Adipocyte (in vitro differentiated cells): Measurements from ENCODE around the gene NFIB.

ENCODE experiments used
- DNase-seq: peaks from one replicate; pipeline ENCODE4 v3.0.0-alpha.2; 2015; ENCODE audit warnings: low read depth
- H3K27me3 ChIP-seq: replicated peaks from 2 replicates; pipeline ENCODE4 v1.7.0; 2013; ENCODE audit warnings: mild to moderate bottlenecking, low read length, moderate library complexity; ENCODE audit not compliant: control insufficient read depth, insufficient read depth
- H3K36me3 ChIP-seq: 2 replicates; pipeline ENCODE4 v1.7.0; 2013; ENCODE audit warnings: low read length, mild to moderate bottlenecking, moderate library complexity; ENCODE audit not compliant: control insufficient read depth, insufficient read depth, severe bottlenecking
- H3K4me1 ChIP-seq: 2 replicates; pipeline ENCODE4 v1.7.0; 2013; ENCODE audit warnings: mild to moderate bottlenecking, low read length, moderate library complexity; ENCODE audit not compliant: control insufficient read depth, insufficient read depth
- H3K4me3 ChIP-seq: 2 replicates; pipeline ENCODE4 v1.7.0; 2013; ENCODE audit warnings: mild to moderate bottlenecking, low read length, moderate library complexity
- H3K9ac ChIP-seq: 2 replicates; pipeline ENCODE4 v1.7.0; 2013; ENCODE audit warnings: mild to moderate bottlenecking, low read length, moderate library complexity
- H3K9me3 ChIP-seq: 2 replicates; pipeline ENCODE4 v1.7.0; 2013; ENCODE audit warnings: mild to moderate bottlenecking, low read length, moderate library complexity; ENCODE audit not compliant: control insufficient read depth

The NFIB gene

DNA sequence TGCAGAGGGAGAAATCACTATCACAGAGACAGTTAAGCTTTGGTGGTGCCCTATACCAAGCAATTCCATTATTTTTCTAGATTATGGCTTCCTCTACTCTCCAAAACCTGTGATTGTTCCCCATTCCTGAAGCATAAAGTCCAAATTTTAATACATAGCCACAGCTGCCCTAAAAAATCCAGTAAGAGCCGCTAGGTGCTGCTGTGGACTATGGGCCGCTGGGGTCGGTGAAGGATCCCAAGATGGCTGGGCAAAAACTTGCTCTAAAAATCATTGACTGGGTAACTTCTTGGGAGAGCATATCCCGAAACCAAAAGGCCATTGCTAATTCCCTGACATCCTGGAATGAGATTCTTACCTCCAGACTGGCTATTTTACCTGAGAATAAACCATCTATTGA is 245.3 kb downstream of the NFIB start:
- no peak for DNase-seq
- H3K9me3 ChIP-seq = no peaks in the 10 kb centered on the region
- no peaks in the 10 kb centered on the region for H3K36me3 ChIP-seq
- H3K4me3 ChIP-seq = no peak overlapping the region
- no peak overlapping the region for H3K9ac ChIP-seq
- H3K4me1 ChIP-seq = no peaks in the 10 kb centered on the region
- H3K27me3 ChIP-seq = no peaks in the 10 kb centered on the region

DNA sequence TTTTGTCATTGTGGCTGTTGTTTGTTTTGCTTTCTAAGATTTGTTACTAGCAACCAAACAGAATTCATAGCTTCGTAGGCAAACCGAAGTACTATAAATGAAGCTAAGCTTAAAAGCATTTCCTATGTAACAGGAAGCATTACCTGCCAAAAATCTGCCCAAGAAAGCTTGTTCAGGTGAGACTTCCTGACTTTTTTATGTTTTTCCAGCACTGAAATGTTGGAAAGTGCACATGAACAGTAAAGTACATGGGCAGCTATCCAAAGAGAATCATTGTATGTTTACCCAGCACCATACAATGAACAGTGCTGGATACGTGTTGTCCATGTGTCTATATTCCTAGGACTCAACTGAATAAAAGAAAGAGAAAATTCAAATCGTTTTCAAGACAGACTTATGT is 247.1 kb downstream of the NFIB start:
- no peaks in the 10 kb centered on the region for H3K36me3 ChIP-seq
- no peaks in the 10 kb centered on the region for H3K9me3 ChIP-seq
- H3K4me1 ChIP-seq = no peaks in the 10 kb centered on the region
- no peaks in the 10 kb centered on the region for H3K27me3 ChIP-seq
- no peak overlapping the region for H3K9ac ChIP-seq
- no peak overlapping the region for H3K4me3 ChIP-seq
- no peak for DNase-seq

DNA sequence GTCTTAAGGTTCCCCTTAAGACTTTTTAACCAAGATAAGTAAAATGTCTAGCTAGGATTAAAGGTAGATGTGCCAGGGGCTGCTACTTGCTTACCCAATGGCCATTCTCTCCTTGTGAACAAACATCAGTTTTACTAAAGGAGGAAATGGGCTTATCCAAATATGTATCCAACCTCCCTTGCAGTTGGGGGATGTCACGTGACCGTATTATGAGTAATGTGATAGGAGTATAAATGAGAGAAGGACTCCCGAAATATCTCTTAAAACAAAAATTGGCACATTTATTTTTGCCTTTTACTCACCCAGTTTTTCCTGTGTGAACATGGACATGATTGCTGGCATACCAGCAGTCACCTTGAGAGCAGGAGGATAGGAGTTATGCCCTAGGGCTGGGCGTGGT is 247.9 kb downstream of the NFIB start:
- no peaks in the 10 kb centered on the region for H3K36me3 ChIP-seq
- no peaks in the 10 kb centered on the region for H3K4me1 ChIP-seq
- no peak overlapping the region for H3K4me3 ChIP-seq
- H3K9ac ChIP-seq = no peak overlapping the region
- DNase-seq = no peak
- H3K9me3 ChIP-seq = no peaks in the 10 kb centered on the region
- H3K27me3 ChIP-seq = no peaks in the 10 kb centered on the region

DNA sequence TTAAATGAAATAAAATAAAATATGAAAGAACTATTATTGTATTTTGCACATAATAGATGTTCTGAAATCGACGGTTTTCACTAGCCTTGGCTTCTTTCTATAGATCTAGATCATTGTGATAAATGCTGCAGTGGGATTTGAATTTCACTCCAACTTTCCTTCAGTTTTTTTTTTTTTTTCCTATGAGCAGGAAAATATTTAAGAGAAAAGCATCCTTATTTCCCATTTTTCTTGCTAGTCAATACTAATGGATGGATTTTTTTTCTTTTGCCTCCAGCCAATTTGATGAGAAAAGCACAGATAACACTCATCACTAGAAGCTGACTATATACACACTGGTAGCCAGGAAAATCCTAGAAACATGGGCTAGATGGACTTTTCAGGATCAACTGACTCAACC is 249.0 kb downstream of the NFIB start:
- no peaks in the 10 kb centered on the region for H3K9me3 ChIP-seq
- no peak for DNase-seq
- no peaks in the 10 kb centered on the region for H3K27me3 ChIP-seq
- no peak overlapping the region for H3K9ac ChIP-seq
- no peaks in the 10 kb centered on the region for H3K4me1 ChIP-seq
- no peak overlapping the region for H3K4me3 ChIP-seq
- no peaks in the 10 kb centered on the region for H3K36me3 ChIP-seq

GRCh38 chr9:14063756-14064155 is 250.2 kb downstream of the NFIB start:
- H3K4me3 ChIP-seq = no peak overlapping the region
- no peaks in the 10 kb centered on the region for H3K9me3 ChIP-seq
- DNase-seq = no peak
- no peak overlapping the region for H3K9ac ChIP-seq
- no peaks in the 10 kb centered on the region for H3K27me3 ChIP-seq
- no peaks in the 10 kb centered on the region for H3K4me1 ChIP-seq
- no peaks in the 10 kb centered on the region for H3K36me3 ChIP-seq

GRCh38 chr9:14062586-14063221 is 251.2 kb downstream of the NFIB start:
- H3K27me3 ChIP-seq = no peaks in the 10 kb centered on the region

GRCh38 chr9:14061936-14062585 is 251.9 kb downstream of the NFIB start:
- Histone ChIP-seq H3K9ac (no peak overlapping the region), H3K36me3 (no peaks in the 10 kb centered on the region), H3K9me3 (no peaks in the 10 kb centered on the region), H3K4me1 (no peaks in the 10 kb centered on the region), H3K27me3 (no peaks in the 10 kb centered on the region), H3K4me3 (no peak overlapping the region)
- no peak for DNase-seq

More at GRCh38 chr9:14062586-14063221, 251.2 kb downstream of the NFIB start:
- Histone ChIP-seq H3K9ac (no peak overlapping the region), H3K4me3 (no peak overlapping the region), H3K4me1 (no peaks in the 10 kb centered on the region), H3K9me3 (no peaks in the 10 kb centered on the region), H3K36me3 (no peaks in the 10 kb centered on the region)
- peak; percentile 60 for DNase-seq

- Histone ChIP-seq H3K36me3 (no peaks in the 10 kb centered on the region), H3K4me3 (no peak overlapping the region), H3K4me1 (no peaks in the 10 kb centered on the region), H3K27me3 (no peaks in the 10 kb centered on the region), H3K9me3 (no peaks in the 10 kb centered on the region), H3K9ac (no peak overlapping the region)
- DNase-seq = no peak
These were observed 255.6 kb downstream of the NFIB start for GRCh38 chr9:14058325-14058688.

DNA sequence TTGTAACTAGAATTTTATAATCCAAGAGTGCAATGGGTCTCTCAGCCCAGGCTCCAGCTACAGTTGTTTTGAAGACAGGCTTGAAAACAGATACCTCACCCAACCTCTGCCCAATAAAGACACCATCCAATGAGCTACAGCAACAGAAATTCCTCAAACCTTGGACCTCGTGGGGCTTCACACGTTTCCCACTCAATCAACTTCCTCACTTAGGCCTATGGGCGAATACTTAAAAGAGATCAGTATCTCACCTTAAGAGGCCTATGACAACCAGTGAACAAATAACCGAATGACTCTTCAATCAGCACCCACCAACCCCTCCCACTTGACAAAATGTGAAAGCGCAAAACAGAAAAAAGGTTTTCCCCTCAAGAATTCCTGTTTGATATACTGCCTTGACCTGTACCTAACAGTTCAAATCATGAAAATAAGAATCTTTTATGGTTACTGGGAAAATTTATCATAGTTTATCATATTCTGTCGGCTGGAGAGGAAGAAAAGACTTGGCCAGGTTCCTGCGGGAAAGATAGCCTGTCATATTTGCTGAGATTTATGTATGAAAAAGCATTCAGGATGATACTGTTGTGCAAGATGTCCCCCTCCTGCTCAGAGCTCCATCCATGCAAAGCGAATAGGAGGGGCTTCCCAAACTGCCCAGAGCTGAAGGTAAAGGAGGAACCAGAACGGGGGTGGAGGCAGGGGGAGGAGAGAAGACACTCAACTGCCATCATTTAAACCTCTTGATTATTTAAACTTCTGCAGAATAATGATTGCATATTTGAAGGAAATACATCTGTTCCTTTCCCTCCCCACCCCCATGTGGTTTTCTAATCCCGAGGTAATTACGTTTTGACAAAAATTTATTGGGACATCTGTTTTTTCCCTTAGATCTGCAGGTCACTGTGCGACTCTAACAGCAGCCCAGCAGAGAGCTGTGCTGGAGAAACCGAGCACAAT is 256.3 kb downstream of the NFIB start:
- no peak overlapping the region for H3K4me3 ChIP-seq
- no peaks in the 10 kb centered on the region for H3K27me3 ChIP-seq
- no peaks in the 10 kb centered on the region for H3K36me3 ChIP-seq
- H3K9ac ChIP-seq = no peak overlapping the region
- H3K9me3 ChIP-seq = peaks cover 2% of the 10 kb centered on the region
- DNase-seq = no peak
- H3K4me1 ChIP-seq = no peaks in the 10 kb centered on the region

- no peaks in the 10 kb centered on the region for H3K4me1 ChIP-seq
- no peak overlapping the region for H3K9ac ChIP-seq
- peaks cover 11% of the 10 kb centered on the region for H3K9me3 ChIP-seq
- H3K36me3 ChIP-seq = no peaks in the 10 kb centered on the region
- no peak overlapping the region for H3K4me3 ChIP-seq
- H3K27me3 ChIP-seq = no peaks in the 10 kb centered on the region
- no peak for DNase-seq
These were observed 257.6 kb downstream of the NFIB start for GRCh38 chr9:14056316-14056861.

DNA sequence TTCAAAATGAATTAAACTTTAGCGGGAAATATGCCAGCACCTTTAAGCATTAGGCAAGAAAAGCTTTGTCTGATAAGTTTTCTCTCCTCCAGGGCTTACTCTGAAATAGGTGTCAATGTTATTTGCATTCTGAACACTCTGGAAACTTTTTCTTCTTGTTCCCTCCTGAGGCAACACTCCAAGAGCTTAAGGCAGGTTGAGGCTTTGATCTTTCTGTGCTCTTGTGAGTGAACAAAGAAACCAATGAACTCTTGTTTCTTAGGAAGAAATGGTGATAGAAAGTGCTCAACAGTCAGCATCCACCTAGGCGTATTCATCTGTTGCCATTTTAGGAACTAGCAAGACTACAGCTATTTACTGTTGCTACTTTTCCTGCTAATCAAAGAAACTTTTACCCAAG is 259.8 kb downstream of the NFIB start:
- DNase-seq = no peak
- H3K27me3 ChIP-seq = no peaks in the 10 kb centered on the region
- H3K4me3 ChIP-seq = no peak overlapping the region
- peaks cover 29% of the 10 kb centered on the region for H3K9me3 ChIP-seq
- no peak overlapping the region for H3K9ac ChIP-seq
- H3K36me3 ChIP-seq = no peaks in the 10 kb centered on the region
- H3K4me1 ChIP-seq = no peaks in the 10 kb centered on the region
